Adrenal gland (tissue), 12 donors: ENCODE results near the gene SUB1. TPM values are rescaled to one million over a fixed set of nuclear protein-coding genes. Genes with fewer than 3 reads are reported as not detected.
"Not testable (repeated sequence)": the region's sequence is repeated elsewhere in the genome, so short reads cannot be mapped to it uniquely, and the experiment has no call there.

Source experiments
- DNase-seq, 7 donors: peaks; one replicate each; pipeline ENCODE4 v3.0.0-alpha.2; 2019 to 2020
- H3K27ac ChIP-seq, 5 donors: fragments of 200-600 bp; sonication (generic) in 4 of 5; 1 replicate in 3 of 5; 2 replicates in 2 of 5; pipeline versions ENCODE4 v1.5.1 to v1.8.0; 2016 to 2020; ENCODE audit warnings: mild to moderate bottlenecking in 1 of 5
- H3K27me3 ChIP-seq: fragments of 200-600 bp; 2 replicates; pipeline ENCODE4 v1.8.0; 2021
- H3K36me3 ChIP-seq, 2 donors: fragments of 200-600 bp; replicated peaks in 1 of 2; 1 replicate in 1 of 2; 2 replicates in 1 of 2; pipeline versions ENCODE4 v1.5.1 to v1.8.0; 2018 to 2022
- H3K4me1 ChIP-seq, 2 donors: fragments of 200-600 bp; replicated peaks in 1 of 2; 1 replicate in 1 of 2; 2 replicates in 1 of 2; pipeline versions ENCODE4 v1.5.1 to v1.8.0; 2018 to 2021
- H3K4me3 ChIP-seq, 4 donors: fragments of 200-600 bp; sonication (generic) in 3 of 4; one replicate each; pipeline ENCODE4 v1.5.1; 2016 to 2018
- H3K9me3 ChIP-seq, 3 donors: fragments of 200-600 bp; sonication (generic) in 1 of 3; replicated peaks in 1 of 3; 1 replicate in 2 of 3; 2 replicates in 1 of 3; pipeline versions ENCODE4 v1.5.1 to v1.8.0; 2016 to 2021
- CTCF ChIP-seq, 6 experiments: fragments of 450-650 bp in 4 of 6; fragments of 200-600 bp in 2 of 6; sonication (generic) in 1 of 6; IDR thresholded peaks; 1 replicate in 5 of 6; 2 replicates in 1 of 6; pipeline versions ENCODE4 v1.5.1 to v1.8.0; 2016 to 2021; ENCODE audit warnings: antibody characterized with exemption in 6 of 6, mild to moderate bottlenecking in 2 of 6, moderate library complexity in 1 of 6
- POLR2A ChIP-seq, 2 donors: fragments of 450-650 bp; IDR thresholded peaks; one replicate each; pipeline ENCODE4 v1.6.1; 2017; ENCODE audit warnings: antibody characterized with exemption in 2 of 2, mild to moderate bottlenecking in 2 of 2, moderate library complexity in 1 of 2
- WGBS, 4 donors: extraction: QIAGEN DNeasy Blood & Tissue Kit in 2 of 4; methylation state at CpG; one replicate each; pipeline versions ENCODE4 v1.1.5 to v1.1.7; 2013 to 2017; 5-methylcytosine and 5-hydroxymethylcytosine counted together
- intact Hi-C, 2 donors: fragments of 100-400 bp; cut with DNase I; formaldehyde crosslinking; loops; one replicate each; pipeline versions ENCODE4 v1.14.1 to v1.15.0; 2022 to 2023
- polyA plus RNA-seq, 3 donors: library from polyadenylated mRNA; stranded (reverse); fragments of 200-250 nt in 2 of 3; fragments of 350-450 nt in 1 of 3; fragmentation: Illumina TruSeq in 1 of 3; extraction: RNeasy Lipid Tissue Mini Kit (QIAGEN cat#74804) in 1 of 3; gene quantifications; one replicate each; pipeline ENCODE4 v1.2.3, GENCODE V29; 2013 to 2014
- total RNA-seq, 9 donors: library from RNA; depleted of rRNA in 4 of 9; stranded (reverse); fragments of >200 nt in 4 of 9; fragments of 120-200 nt in 1 of 9; fragmentation: NEBNext Ultra II Directional in 1 of 9; extraction: Animal tissue kit (Norgen Biotek cat#: 25700) in 1 of 9; gene quantifications; one replicate each; pipeline versions ENCODE4 v1.1.0 to v1.2.4, GENCODE V29; 2013 to 2023
- donor health status: healthy with polysubstance abuse.
- donor health status: Bipolar disorder and iron deficiency.
- donor health status: DM: yes; HTN: yes; CAD: no.
- donor health status: DM: no; HTN: no; CAD: no.
- donor health status: DM: no; HTN: no; CAD: no.
- donor health status: DM: yes; HTN: yes; CAD: no.

SUB1 gene
- total and polyA plus RNA-seq, 12 donors: 48.1 to 439 (median 166) TPM

- no peak for TF ChIP-seq POLR2A (IDR thresholded peaks at IDR 0.05)
- no peak for TF ChIP-seq CTCF (IDR thresholded peaks at IDR 0.05)
- H3K9me3 ChIP-seq: no peaks in the 10 kb centered on the region
- WGBS, 4 donors: 55 to 69% (median 61%) methylated on average over 8 of the region's 8 CpGs
- no peak for DNase-seq
- H3K27ac ChIP-seq: no peak overlapping the region
- no peaks in the 10 kb centered on the region for H3K27me3 ChIP-seq
- H3K4me1 ChIP-seq: no peaks in the 10 kb centered on the region
- no peak overlapping the region for H3K4me3 ChIP-seq
- intact Hi-C loops: no loop called here
- H3K36me3 ChIP-seq: no peaks in the 10 kb centered on the region
These were observed 42.9 kb downstream of the SUB1 start for GRCh38 chr5:32628049-32628844.

- H3K27ac ChIP-seq: no peak overlapping the region
- no peaks in the 10 kb centered on the region for H3K36me3 ChIP-seq
- intact Hi-C loops: no loop called here
- no peaks in the 10 kb centered on the region for H3K9me3 ChIP-seq
- WGBS, 4 donors: 29 to 42% (median 35%) methylated on average over 3 to 5 of the region's 5 CpGs
- peak in 2 of 7 donors; percentile 9 to 17 for DNase-seq
- no peaks in the 10 kb centered on the region for H3K4me1 ChIP-seq
- TF ChIP-seq POLR2A (IDR thresholded peaks at IDR 0.05): no peak
- no peak overlapping the region for H3K4me3 ChIP-seq
- no peaks in the 10 kb centered on the region for H3K27me3 ChIP-seq
These were observed 45.6 kb downstream of the SUB1 start for GRCh38 chr5:32630867-32631491.

- H3K4me1 ChIP-seq, H3K9me3 ChIP-seq, H3K27ac ChIP-seq, H3K4me3 ChIP-seq, DNase-seq, intact Hi-C loops, H3K27me3 ChIP-seq, H3K36me3 ChIP-seq: not testable (repeated sequence)
- WGBS, 4 donors: 95 to 98% (median 97%) methylated on average over 7 to 8 of the region's 8 CpGs
These were observed 47.7 kb downstream of the SUB1 start for GRCh38 chr5:32633017-32633416.

- Histone ChIP-seq H3K4me3 (no peak overlapping the region), H3K27ac (no peak overlapping the region), H3K4me1 (no peaks in the 10 kb centered on the region), H3K27me3 (no peaks in the 10 kb centered on the region), H3K36me3 (no peaks in the 10 kb centered on the region), H3K9me3 (no peaks in the 10 kb centered on the region)
- 90 to 92% (median 91%) methylated on average over 9 of the region's 9 CpGs for WGBS, 4 donors
- DNase-seq: no peak
- TF ChIP-seq POLR2A (IDR thresholded peaks at IDR 0.05): no peak
- no peak for TF ChIP-seq CTCF (IDR thresholded peaks at IDR 0.05)
- intact Hi-C loops: no loop called here
These were observed 53.0 kb downstream of the SUB1 start for GRCh38 chr5:32638309-32638708.

GRCh38 chr5:32639943-32640342, 54.6 kb downstream of the SUB1 start:
- no peak for DNase-seq
- intact Hi-C loops: no loop called here
- Histone ChIP-seq H3K27ac (no peak overlapping the region), H3K4me1 (no peaks in the 10 kb centered on the region), H3K27me3 (no peaks in the 10 kb centered on the region), H3K36me3 (no peaks in the 10 kb centered on the region), H3K4me3 (no peak overlapping the region), H3K9me3 (no peaks in the 10 kb centered on the region)
- TF ChIP-seq POLR2A (IDR thresholded peaks at IDR 0.05) (no peak), CTCF (IDR thresholded peaks at IDR 0.05) (no peak)
- WGBS, 4 donors: 75 to 91% (median 77%) methylated on average over 3 of the region's 3 CpGs
